ENCODE measurements around the gene HDDC2. TPM values are rescaled to one million over a fixed set of nuclear protein-coding genes. Genes with fewer than 3 reads are reported as not detected.

HDDC2 gene
- total and polyA plus RNA-seq, 2 experiments from 2014 or later: 69.5 to 131 TPM

DNA sequence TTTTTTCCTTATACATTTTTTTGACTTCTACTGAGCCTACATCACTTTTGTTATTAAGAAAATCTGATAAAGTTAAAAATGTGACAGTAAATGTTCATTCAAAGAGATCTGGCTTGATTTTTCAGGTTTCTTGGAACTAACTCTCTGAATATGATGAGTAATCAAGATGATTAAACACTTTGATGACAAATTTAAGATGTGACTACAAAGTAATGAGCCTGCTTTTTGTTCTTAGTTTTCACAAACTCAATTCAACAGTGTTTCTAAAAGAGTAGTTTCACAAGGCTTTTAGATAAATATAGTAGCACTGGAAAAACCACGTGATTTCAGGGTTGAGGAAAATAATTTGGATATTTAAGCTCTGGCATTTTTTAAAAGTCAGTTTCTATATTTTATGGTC, 37.9 kb upstream of the HDDC2 start:
- no peak for ATAC-seq
- no peak overlapping the region for H3K27ac ChIP-seq (ENCODE audit: low read depth)
- H3K4me2 ChIP-seq: no peak overlapping the region
- no peak for DNase-seq (ENCODE audit: low spot score)
- Mint-ChIP-seq H3K27ac (no peak overlapping the region), H3K36me3 (ENCODE audit: low read depth) (no peaks in the 10 kb centered on the region), H3K4me3 (no peak overlapping the region), H3K9me3 (no peaks in the 10 kb centered on the region), H3K27me3 (ENCODE audit: insufficient read depth, low read depth, poor library complexity) (no peaks in the 10 kb centered on the region), H3K4me1 (no peaks in the 10 kb centered on the region)
- H2AFZ ChIP-seq: no peak overlapping the region
- H3K9me2 ChIP-seq (ENCODE audit: insufficient read depth): no peaks in the 10 kb centered on the region
- no peaks in the 10 kb centered on the region for H4K20me1 ChIP-seq (replicated peaks; ENCODE audit: insufficient read depth)
- no peak for TF ChIP-seq NANOG (IDR thresholded peaks at IDR 0.05; ENCODE audit: borderline replicate concordance)
- TF ChIP-seq, protein P1, sequence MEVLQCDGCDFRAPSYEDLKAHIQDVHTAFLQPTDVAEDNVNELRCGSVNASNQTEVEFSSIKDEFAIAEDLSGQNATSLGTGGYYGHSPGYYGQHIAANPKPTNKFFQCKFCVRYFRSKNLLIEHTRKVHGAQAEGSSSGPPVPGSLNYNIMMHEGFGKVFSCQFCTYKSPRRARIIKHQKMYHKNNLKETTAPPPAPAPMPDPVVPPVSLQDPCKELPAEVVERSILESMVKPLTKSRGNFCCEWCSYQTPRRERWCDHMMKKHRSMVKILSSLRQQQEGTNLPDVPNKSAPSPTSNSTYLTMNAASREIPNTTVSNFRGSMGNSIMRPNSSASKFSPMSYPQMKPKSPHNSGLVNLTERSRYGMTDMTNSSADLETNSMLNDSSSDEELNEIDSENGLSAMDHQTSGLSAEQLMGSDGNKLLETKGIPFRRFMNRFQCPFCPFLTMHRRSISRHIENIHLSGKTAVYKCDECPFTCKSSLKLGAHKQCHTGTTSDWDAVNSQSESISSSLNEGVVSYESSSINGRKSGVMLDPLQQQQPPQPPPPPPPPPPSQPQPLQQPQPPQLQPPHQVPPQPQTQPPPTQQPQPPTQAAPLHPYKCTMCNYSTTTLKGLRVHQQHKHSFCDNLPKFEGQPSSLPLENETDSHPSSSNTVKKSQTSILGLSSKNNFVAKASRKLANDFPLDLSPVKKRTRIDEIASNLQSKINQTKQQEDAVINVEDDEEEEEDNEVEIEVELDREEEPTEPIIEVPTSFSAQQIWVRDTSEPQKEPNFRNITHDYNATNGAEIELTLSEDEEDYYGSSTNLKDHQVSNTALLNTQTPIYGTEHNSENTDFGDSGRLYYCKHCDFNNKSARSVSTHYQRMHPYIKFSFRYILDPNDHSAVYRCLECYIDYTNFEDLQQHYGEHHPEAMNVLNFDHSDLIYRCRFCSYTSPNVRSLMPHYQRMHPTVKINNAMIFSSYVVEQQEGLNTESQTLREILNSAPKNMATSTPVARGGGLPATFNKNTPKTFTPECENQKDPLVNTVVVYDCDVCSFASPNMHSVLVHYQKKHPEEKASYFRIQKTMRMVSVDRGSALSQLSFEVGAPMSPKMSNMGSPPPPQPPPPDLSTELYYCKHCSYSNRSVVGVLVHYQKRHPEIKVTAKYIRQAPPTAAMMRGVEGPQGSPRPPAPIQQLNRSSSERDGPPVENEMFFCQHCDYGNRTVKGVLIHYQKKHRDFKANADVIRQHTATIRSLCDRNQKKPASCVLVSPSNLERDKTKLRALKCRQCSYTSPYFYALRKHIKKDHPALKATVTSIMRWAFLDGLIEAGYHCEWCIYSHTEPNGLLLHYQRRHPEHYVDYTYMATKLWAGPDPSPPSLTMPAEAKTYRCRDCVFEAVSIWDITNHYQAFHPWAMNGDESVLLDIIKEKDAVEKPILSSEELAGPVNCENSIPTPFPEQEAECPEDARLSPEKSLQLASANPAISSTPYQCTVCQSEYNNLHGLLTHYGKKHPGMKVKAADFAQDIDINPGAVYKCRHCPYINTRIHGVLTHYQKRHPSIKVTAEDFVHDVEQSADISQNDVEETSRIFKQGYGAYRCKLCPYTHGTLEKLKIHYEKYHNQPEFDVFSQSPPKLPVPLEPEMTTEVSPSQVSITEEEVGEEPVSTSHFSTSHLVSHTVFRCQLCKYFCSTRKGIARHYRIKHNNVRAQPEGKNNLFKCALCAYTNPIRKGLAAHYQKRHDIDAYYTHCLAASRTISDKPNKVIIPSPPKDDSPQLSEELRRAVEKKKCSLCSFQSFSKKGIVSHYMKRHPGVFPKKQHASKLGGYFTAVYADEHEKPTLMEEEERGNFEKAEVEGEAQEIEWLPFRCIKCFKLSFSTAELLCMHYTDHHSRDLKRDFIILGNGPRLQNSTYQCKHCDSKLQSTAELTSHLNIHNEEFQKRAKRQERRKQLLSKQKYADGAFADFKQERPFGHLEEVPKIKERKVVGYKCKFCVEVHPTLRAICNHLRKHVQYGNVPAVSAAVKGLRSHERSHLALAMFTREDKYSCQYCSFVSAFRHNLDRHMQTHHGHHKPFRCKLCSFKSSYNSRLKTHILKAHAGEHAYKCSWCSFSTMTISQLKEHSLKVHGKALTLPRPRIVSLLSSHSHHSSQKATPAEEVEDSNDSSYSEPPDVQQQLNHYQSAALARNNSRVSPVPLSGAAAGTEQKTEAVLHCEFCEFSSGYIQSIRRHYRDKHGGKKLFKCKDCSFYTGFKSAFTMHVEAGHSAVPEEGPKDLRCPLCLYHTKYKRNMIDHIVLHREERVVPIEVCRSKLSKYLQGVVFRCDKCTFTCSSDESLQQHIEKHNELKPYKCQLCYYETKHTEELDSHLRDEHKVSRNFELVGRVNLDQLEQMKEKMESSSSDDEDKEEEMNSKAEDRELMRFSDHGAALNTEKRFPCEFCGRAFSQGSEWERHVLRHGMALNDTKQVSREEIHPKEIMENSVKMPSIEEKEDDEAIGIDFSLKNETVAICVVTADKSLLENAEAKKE (CRISPR knock-in tag; IDR thresholded peaks at IDR 0.05): no peak
- no peak for TF ChIP-seq STAT1 (IDR thresholded peaks at IDR 0.05; ENCODE audit: unreplicated experiment)
- no peak for TF ChIP-seq EZH2 (IDR thresholded peaks at IDR 0.05; ENCODE audit: low read depth, unreplicated experiment)
- TF ChIP-seq EZH2phosphoT487 (IDR thresholded peaks at IDR 0.05; ENCODE audit: unreplicated experiment): no peak
- no peak for TF ChIP-seq ZNF114 (CRISPR knock-in tag; IDR thresholded peaks at IDR 0.05)
- H3K4me1 ChIP-seq (ENCODE audit: insufficient read depth): no peaks in the 10 kb centered on the region
- no peaks in the 10 kb centered on the region for H3K36me3 ChIP-seq (ENCODE audit: insufficient read depth)
- H3K79me2 ChIP-seq (replicated peaks; ENCODE audit: insufficient read depth): no peaks in the 10 kb centered on the region
- no peaks in the 10 kb centered on the region for H3K27me3 ChIP-seq (ENCODE audit: insufficient read depth)
- no peaks in the 10 kb centered on the region for H3F3A ChIP-seq (replicated peaks; ENCODE audit: low read depth)
- H3K4me3 ChIP-seq: no peak overlapping the region

DNA sequence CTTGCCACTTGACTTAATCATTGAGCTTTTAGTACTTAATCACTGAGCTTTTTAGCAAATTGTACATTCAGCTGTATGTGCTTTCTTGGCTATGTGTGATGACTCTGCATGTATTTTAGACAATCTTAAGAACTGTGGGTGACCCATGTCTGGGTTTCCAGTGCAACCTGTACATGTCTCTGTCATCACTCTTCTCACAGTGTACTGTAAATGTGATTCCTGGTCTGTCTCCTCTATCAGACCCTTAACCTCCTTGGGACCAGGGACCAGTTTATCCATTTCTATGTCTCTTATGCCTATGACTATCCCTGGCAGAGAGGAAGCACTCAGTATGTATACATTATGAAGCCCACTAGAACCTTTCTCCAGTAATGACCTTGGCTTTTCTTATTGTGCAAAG, 36.6 kb upstream of the HDDC2 start:
- Histone ChIP-seq H3K4me1 (ENCODE audit: insufficient read depth) (no peaks in the 10 kb centered on the region), H3F3A (replicated peaks; ENCODE audit: low read depth) (no peaks in the 10 kb centered on the region), H3K36me3 (ENCODE audit: insufficient read depth) (no peaks in the 10 kb centered on the region), H3K79me2 (replicated peaks; ENCODE audit: insufficient read depth) (no peaks in the 10 kb centered on the region), H3K4me2 (no peak overlapping the region), H3K27me3 (ENCODE audit: insufficient read depth) (no peaks in the 10 kb centered on the region), H3K4me3 (no peak overlapping the region), H2AFZ (no peak overlapping the region), H3K9me2 (ENCODE audit: insufficient read depth) (no peaks in the 10 kb centered on the region), H3K27ac (ENCODE audit: low read depth) (no peak overlapping the region), H4K20me1 (replicated peaks; ENCODE audit: insufficient read depth) (no peaks in the 10 kb centered on the region)
- no peak for ATAC-seq
- H3K27me3 Mint-ChIP-seq (ENCODE audit: insufficient read depth, low read depth, poor library complexity): no peaks in the 10 kb centered on the region
- no peak overlapping the region for H3K4me3 Mint-ChIP-seq
- no peak overlapping the region for H3K27ac Mint-ChIP-seq
- no peak for DNase-seq (ENCODE audit: low spot score)
- H3K4me1 Mint-ChIP-seq: no peaks in the 10 kb centered on the region
- no peaks in the 10 kb centered on the region for H3K36me3 Mint-ChIP-seq (ENCODE audit: low read depth)
- H3K9me3 Mint-ChIP-seq: no peaks in the 10 kb centered on the region; the same call in 2 of the 3 replicates
- TF ChIP-seq EZH2phosphoT487 (IDR thresholded peaks at IDR 0.05; ENCODE audit: unreplicated experiment) (no peak), EZH2 (IDR thresholded peaks at IDR 0.05; ENCODE audit: low read depth, unreplicated experiment) (no peak), POLR2AphosphoS5 (IDR thresholded peaks at IDR 0.05; ENCODE audit: low read depth) (no peak)
- TF ChIP-seq, protein P1 (CRISPR knock-in tag; IDR thresholded peaks at IDR 0.05): no peak
